ENCODE results near the gene ARID2. TPM values are rescaled to one million over a fixed set of nuclear protein-coding genes. Genes with fewer than 3 reads are reported as not detected.

Gene ARID2
- polyA plus RNA-seq, 1 donor (not counting 4 experiments of a cell fraction or from before 2014, with no cell fraction given) = 15.1 TPM

- Histone ChIP-seq H2AFZ (ENCODE audit: control insufficient read depth, low read length) (no peak overlapping the region), H3K9me1 (ENCODE audit: control insufficient read depth, extremely low read depth, insufficient read depth, low read length) (no peaks in the 10 kb centered on the region), H3K79me2 (ENCODE audit: control insufficient read depth, insufficient read depth, low read length) (no peaks in the 10 kb centered on the region), H3K27me3 (ENCODE audit: control insufficient read depth, extremely low read depth, insufficient read depth, low read length) (no peaks in the 10 kb centered on the region), H3K4me2 (ENCODE audit: control insufficient read depth, extremely low read depth, insufficient read depth, low read depth, low read length) (no peak overlapping the region), H3K4me1 (ENCODE audit: control insufficient read depth, extremely low read depth, insufficient read depth, low read length) (no peaks in the 10 kb centered on the region), H3K36me3 (ENCODE audit: control insufficient read depth in 2 of 2, extremely low read depth in 1 of 2, insufficient read depth in 2 of 2, low read length in 2 of 2) (peaks cover 2 to 11% of the 10 kb centered on the region in 2 experiments), H3K4me3 (ENCODE audit: control insufficient read depth in 2 of 3, extremely low read depth in 1 of 3, insufficient read depth in 2 of 3, low read depth in 1 of 3, low read length in 3 of 3) (no peak overlapping the region), H4K20me1 (ENCODE audit: control insufficient read depth, extremely low read depth, insufficient read depth, low read length) (no peaks in the 10 kb centered on the region), H3K9me3 (ENCODE audit: control insufficient read depth, low read depth, low read length) (no peaks in the 10 kb centered on the region), H3K9ac (ENCODE audit: control insufficient read depth, extremely low read depth, insufficient read depth, low read length) (no peak overlapping the region), H3K27ac (ENCODE audit: control insufficient read depth, insufficient read depth, low read length) (no peak overlapping the region)
- dilution Hi-C loops (cut with MboI; ENCODE audit: extremely low pct_ligation_motif_present, low sequenced_read_pairs) = no loop called here
- FAIRE-seq (no peak), DNase-seq (ENCODE audit: low read depth, low spot score) (no peak)
- TF ChIP-seq CTCF (optimal IDR thresholded peaks at IDR 0.05 in 1 of 3, IDR thresholded peaks at IDR 0.05 in 1 of 3, conservative IDR thresholded peaks at IDR 0.05 in 1 of 3; ENCODE audit: extremely low read depth in 1 of 3, insufficient read depth in 2 of 3, low read length in 3 of 3) = no peak
- no peak for TF ChIP-seq EZH2 (IDR thresholded peaks at IDR 0.05; ENCODE audit: low read length)
Observed at GRCh38 chr12:45934956-45935355, 205.4 kb downstream of the ARID2 start.

DNA sequence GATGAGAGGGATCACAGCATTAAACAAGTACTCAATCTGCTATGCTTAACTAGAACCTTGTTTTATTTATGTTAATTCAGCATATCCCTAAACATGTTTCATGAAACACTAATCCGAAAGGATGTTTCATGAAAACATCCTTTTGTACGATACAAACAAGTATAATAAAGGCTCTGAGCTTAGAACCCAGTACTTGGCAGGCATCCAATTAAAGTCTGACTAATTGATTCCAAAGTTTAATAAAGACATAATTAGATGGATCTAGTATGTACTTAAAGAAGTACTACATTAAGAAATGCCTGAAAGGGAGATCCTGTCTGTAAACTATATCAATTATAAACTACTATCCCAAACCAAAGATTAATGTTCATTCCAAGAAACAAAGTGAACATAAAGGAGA, 209.1 kb downstream of the ARID2 start:
- H2AFZ ChIP-seq (ENCODE audit: control insufficient read depth, low read length) = no peak overlapping the region
- no peak overlapping the region for H3K4me2 ChIP-seq (ENCODE audit: control insufficient read depth, extremely low read depth, insufficient read depth, low read depth, low read length)
- H3K36me3 ChIP-seq (ENCODE audit: control insufficient read depth in 2 of 2, extremely low read depth in 1 of 2, insufficient read depth in 2 of 2, low read length in 2 of 2) = peaks cover 0 to 5% of the 10 kb centered on the region in 2 experiments
- TF ChIP-seq EZH2 (IDR thresholded peaks at IDR 0.05; ENCODE audit: low read length) = no peak
- TF ChIP-seq CTCF (optimal IDR thresholded peaks at IDR 0.05 in 1 of 3, IDR thresholded peaks at IDR 0.05 in 1 of 3, conservative IDR thresholded peaks at IDR 0.05 in 1 of 3; ENCODE audit: extremely low read depth in 1 of 3, insufficient read depth in 2 of 3, low read length in 3 of 3) = no peak
- no peaks in the 10 kb centered on the region for H3K27me3 ChIP-seq (ENCODE audit: control insufficient read depth, extremely low read depth, insufficient read depth, low read length)
- H3K79me2 ChIP-seq (ENCODE audit: control insufficient read depth, insufficient read depth, low read length) = no peaks in the 10 kb centered on the region
- no peaks in the 10 kb centered on the region for H3K9me3 ChIP-seq (ENCODE audit: control insufficient read depth, low read depth, low read length)
- no peaks in the 10 kb centered on the region for H3K9me1 ChIP-seq (ENCODE audit: control insufficient read depth, extremely low read depth, insufficient read depth, low read length)
- no peak overlapping the region for H3K4me3 ChIP-seq (ENCODE audit: control insufficient read depth in 2 of 3, extremely low read depth in 1 of 3, insufficient read depth in 2 of 3, low read depth in 1 of 3, low read length in 3 of 3)
- no peak overlapping the region for H3K27ac ChIP-seq (ENCODE audit: control insufficient read depth, insufficient read depth, low read length)
- dilution Hi-C loops (cut with MboI; ENCODE audit: extremely low pct_ligation_motif_present, low sequenced_read_pairs) = no loop called here
- H3K9ac ChIP-seq (ENCODE audit: control insufficient read depth, extremely low read depth, insufficient read depth, low read length) = no peak overlapping the region
- no peaks in the 10 kb centered on the region for H4K20me1 ChIP-seq (ENCODE audit: control insufficient read depth, extremely low read depth, insufficient read depth, low read length)
- FAIRE-seq (no peak), DNase-seq (ENCODE audit: low read depth, low spot score) (no peak)
- H3K4me1 ChIP-seq (ENCODE audit: control insufficient read depth, extremely low read depth, insufficient read depth, low read length) = no peaks in the 10 kb centered on the region

Data from keratinocyte (primary cell).